Measurements from ENCODE around the gene HEMK1. TPM values are rescaled to one million over a fixed set of nuclear protein-coding genes. Genes with fewer than 3 reads are reported as not detected.

The HEMK1 gene
- total RNA-seq, 1 donor from 2014 or later: 10.9 TPM

DNA sequence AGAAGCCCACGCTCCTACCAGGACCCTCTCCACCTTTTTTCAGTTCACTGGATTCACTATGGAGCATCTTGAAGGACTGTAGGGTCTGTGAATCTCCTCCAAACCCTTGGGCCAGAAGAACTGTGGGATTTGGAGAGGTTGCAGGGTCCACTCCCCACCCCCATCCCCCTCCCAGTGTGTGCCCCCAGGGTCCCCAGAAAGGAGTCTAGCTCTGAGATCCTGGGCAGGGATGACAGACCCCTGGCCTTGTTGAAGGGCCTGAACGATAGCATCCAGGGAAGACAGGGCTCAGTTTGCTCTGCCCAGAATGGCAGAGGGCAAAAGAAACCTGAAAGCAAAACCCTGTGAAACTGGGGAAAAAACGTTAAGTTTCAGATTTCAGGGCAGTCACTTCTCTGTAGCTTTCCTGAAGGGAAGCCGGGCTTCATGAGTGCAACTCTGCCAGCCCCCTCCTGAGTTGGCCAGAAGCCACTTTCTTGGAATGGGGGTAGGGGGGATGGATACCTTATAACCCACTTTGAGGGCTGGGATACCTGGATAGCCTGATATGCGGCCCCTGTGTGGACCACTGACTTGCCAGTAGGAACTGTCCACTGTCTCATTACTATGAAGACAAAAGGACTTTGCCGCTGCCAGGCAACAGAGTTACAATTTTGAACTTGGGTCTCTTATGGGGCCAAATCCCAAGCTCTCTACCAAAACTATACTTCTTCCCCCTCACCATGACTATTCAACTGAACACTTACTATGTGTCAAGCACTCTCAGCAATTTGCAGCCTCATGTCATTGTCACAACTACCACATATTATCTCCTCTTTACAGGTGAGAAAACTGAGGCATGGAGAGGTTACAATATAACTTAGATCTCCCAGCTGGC lies 43.9 kb downstream of the HEMK1 start:
- peaks cover 15% of the 10 kb centered on the region for H3K27me3 Mint-ChIP-seq (ENCODE audit: unreplicated experiment)
- no peaks in the 10 kb centered on the region for H3K9me3 Mint-ChIP-seq (ENCODE audit: unreplicated experiment)
- H3K4me3 Mint-ChIP-seq (ENCODE audit: unreplicated experiment): peak overlapping the region; percentile 86
- peaks cover 36% of the 10 kb centered on the region for H3K4me1 Mint-ChIP-seq (ENCODE audit: unreplicated experiment)
- no peak for DNase-seq (ENCODE audit: low spot score)
- TF ChIP-seq, protein P1, sequence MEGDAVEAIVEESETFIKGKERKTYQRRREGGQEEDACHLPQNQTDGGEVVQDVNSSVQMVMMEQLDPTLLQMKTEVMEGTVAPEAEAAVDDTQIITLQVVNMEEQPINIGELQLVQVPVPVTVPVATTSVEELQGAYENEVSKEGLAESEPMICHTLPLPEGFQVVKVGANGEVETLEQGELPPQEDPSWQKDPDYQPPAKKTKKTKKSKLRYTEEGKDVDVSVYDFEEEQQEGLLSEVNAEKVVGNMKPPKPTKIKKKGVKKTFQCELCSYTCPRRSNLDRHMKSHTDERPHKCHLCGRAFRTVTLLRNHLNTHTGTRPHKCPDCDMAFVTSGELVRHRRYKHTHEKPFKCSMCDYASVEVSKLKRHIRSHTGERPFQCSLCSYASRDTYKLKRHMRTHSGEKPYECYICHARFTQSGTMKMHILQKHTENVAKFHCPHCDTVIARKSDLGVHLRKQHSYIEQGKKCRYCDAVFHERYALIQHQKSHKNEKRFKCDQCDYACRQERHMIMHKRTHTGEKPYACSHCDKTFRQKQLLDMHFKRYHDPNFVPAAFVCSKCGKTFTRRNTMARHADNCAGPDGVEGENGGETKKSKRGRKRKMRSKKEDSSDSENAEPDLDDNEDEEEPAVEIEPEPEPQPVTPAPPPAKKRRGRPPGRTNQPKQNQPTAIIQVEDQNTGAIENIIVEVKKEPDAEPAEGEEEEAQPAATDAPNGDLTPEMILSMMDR (IDR thresholded peaks at IDR 0.05; ENCODE audit: unreplicated experiment): no peak
- H3K27ac Mint-ChIP-seq (ENCODE audit: unreplicated experiment): no peak overlapping the region
- peaks cover 4% of the 10 kb centered on the region for H3K36me3 Mint-ChIP-seq (ENCODE audit: low read depth, unreplicated experiment)

DNA sequence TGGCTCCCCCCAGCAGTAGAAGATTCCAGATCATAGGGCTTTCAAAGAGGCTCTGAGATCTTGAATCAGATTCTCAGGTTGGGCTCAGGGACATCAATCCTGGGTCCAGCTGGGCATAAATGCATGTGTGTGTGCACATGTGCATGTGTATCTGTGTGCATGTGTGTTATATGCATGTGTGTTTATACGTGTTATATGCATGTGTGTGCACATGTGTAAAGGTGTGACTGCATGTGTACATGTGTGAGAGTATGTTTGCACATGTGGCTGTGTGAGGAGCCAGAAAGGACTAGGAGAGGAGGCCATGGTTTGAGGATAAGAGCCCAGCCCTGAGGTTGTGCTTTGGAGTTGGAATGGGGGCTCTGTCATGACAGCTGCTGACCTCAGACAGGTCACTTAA lies 45.9 kb downstream of the HEMK1 start:
- H3K27me3 Mint-ChIP-seq (ENCODE audit: unreplicated experiment): peaks cover 15% of the 10 kb centered on the region
- no peak overlapping the region for H3K27ac Mint-ChIP-seq (ENCODE audit: unreplicated experiment)
- TF ChIP-seq, protein P1 (IDR thresholded peaks at IDR 0.05; ENCODE audit: unreplicated experiment): no peak
- DNase-seq (ENCODE audit: low spot score): no peak
- H3K4me1 Mint-ChIP-seq (ENCODE audit: unreplicated experiment): peaks cover 31% of the 10 kb centered on the region
- H3K9me3 Mint-ChIP-seq (ENCODE audit: unreplicated experiment): no peaks in the 10 kb centered on the region
- peaks cover 4% of the 10 kb centered on the region for H3K36me3 Mint-ChIP-seq (ENCODE audit: low read depth, unreplicated experiment)
- no peak overlapping the region for H3K4me3 Mint-ChIP-seq (ENCODE audit: unreplicated experiment)

DNA sequence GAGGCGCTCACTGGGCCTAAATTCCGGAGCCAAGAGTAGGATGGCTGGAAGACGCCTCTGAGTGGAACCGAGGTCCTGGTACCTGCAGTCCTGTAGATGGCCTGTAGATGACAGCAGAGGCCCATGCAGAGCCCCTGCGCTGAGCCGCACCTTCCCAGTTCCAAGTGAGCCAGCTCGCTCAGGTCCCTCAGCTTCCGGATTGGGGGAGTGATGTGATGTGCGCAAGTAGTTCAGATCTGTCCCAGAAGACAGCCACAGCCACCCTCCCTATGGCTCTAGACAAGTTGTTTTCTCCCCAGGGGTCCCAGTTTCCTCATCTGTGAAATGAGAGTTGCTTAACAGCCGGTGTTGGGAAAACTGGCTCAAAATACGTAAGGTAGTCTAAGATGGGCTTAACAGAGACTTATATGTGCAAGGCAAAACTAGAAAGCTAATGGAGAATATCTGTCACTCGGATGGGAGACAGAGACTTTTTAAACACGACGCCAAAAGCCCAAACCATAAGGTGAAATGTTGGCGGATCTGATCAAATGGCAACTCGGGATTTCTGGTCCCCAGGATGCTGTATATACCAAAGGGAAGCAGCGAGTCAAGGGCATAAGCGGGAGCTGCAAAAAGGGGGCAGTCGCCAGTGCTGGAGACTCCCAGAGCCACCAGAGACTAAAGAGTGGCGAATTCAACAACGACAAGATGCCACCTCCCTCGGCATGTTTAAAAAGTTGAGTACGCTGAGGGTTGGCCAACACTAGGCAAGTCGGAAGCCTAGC lies 46.9 kb downstream of the HEMK1 start:
- Mint-ChIP-seq H3K27ac (ENCODE audit: unreplicated experiment) (no peak overlapping the region), H3K9me3 (ENCODE audit: unreplicated experiment) (no peaks in the 10 kb centered on the region), H3K4me3 (ENCODE audit: unreplicated experiment) (peak overlapping the region; percentile 76), H3K27me3 (ENCODE audit: unreplicated experiment) (peaks cover 12% of the 10 kb centered on the region), H3K36me3 (ENCODE audit: low read depth, unreplicated experiment) (peaks cover 4% of the 10 kb centered on the region), H3K4me1 (ENCODE audit: unreplicated experiment) (peaks cover 30% of the 10 kb centered on the region)
- peak; percentile 85 for DNase-seq (ENCODE audit: low spot score)
- TF ChIP-seq, protein P1 (IDR thresholded peaks at IDR 0.05; ENCODE audit: unreplicated experiment): peak; percentile 68

DNA sequence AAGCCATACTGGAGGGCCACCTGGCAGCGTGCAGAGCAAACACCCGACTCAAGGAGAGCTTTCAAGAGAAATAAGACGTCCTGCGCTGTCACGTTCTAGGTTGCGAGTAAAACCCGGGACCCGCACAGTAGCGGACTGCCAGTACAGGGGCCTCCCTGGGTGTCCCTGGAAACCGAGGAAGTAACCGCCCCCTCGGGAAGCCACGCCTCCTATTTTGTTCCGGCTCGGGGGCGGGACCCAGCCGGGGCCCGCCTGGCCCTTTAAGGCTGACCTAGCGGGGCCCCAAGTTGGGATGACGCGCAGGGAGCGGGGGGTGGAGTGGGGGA lies 47.4 kb downstream of the HEMK1 start:
- no peak overlapping the region for H3K27ac Mint-ChIP-seq (ENCODE audit: unreplicated experiment)
- peaks cover 12% of the 10 kb centered on the region for H3K27me3 Mint-ChIP-seq (ENCODE audit: unreplicated experiment)
- TF ChIP-seq, protein P1 (IDR thresholded peaks at IDR 0.05; ENCODE audit: unreplicated experiment): no peak
- DNase-seq (ENCODE audit: low spot score): peak; percentile 81
- peak overlapping the region; percentile 76 for H3K4me3 Mint-ChIP-seq (ENCODE audit: unreplicated experiment)
- no peaks in the 10 kb centered on the region for H3K9me3 Mint-ChIP-seq (ENCODE audit: unreplicated experiment)
- H3K36me3 Mint-ChIP-seq (ENCODE audit: low read depth, unreplicated experiment): peaks cover 4% of the 10 kb centered on the region
- H3K4me1 Mint-ChIP-seq (ENCODE audit: unreplicated experiment): peaks cover 30% of the 10 kb centered on the region

Data from endothelial cell (in vitro differentiated cells).